H9 (cell line): Measurements from ENCODE around the gene TSPAN4. TPM values are rescaled to one million over a fixed set of nuclear protein-coding genes. Genes with fewer than 3 reads are reported as not detected.

ENCODE experiments used
- DNase-seq: peaks from one replicate; pipeline ENCODE4 v3.0.0-alpha.2; 2017
- H2AFZ ChIP-seq: one replicate; pipeline ENCODE4 v1.6.1; 2013; ENCODE audit warnings: mild to moderate bottlenecking, low read length, control low read depth, moderate library complexity
- H2AK5ac ChIP-seq: 2 replicates; pipeline ENCODE4 v1.6.1; 2013; ENCODE audit warnings: low read length, control low read depth, mixed read lengths; ENCODE audit not compliant: insufficient read length
- H2BK120ac ChIP-seq: one replicate; pipeline ENCODE4 v1.6.1; 2013; ENCODE audit warnings: low read depth, mild to moderate bottlenecking, low read length, control low read depth, inconsistent platforms; ENCODE audit not compliant: poor library complexity, severe bottlenecking
- H2BK12ac ChIP-seq: 2 replicates; pipeline ENCODE4 v1.6.1; 2013; ENCODE audit warnings: low read length, control low read depth, mixed read lengths, low read depth; ENCODE audit not compliant: insufficient read length
- H2BK15ac ChIP-seq: 2 replicates; pipeline ENCODE4 v1.6.1; 2013; ENCODE audit warnings: low read depth, low read length, control low read depth
- H2BK20ac ChIP-seq: one replicate; pipeline ENCODE4 v1.6.1; 2013; ENCODE audit warnings: low read depth, mild to moderate bottlenecking, low read length, control low read depth, inconsistent platforms; ENCODE audit not compliant: poor library complexity, severe bottlenecking
- H2BK5ac ChIP-seq: 2 replicates; pipeline ENCODE4 v1.6.1; 2013; ENCODE audit warnings: low read length, control low read depth, mixed read lengths; ENCODE audit not compliant: insufficient read length
- H3K14ac ChIP-seq: 2 replicates; pipeline ENCODE4 v1.6.1; 2013; ENCODE audit warnings: low read length, control low read depth; ENCODE audit not compliant: insufficient read depth
- H3K18ac ChIP-seq: 2 replicates; pipeline ENCODE4 v1.6.1; 2013; ENCODE audit warnings: low read depth, mild to moderate bottlenecking, mixed read lengths, low read length, control low read depth; ENCODE audit not compliant: insufficient read length
- H3K23ac ChIP-seq: 2 replicates; pipeline ENCODE4 v1.6.1; 2013; ENCODE audit warnings: low read length, control low read depth, mixed read lengths, low read depth; ENCODE audit not compliant: insufficient read length
- H3K23me2 ChIP-seq: 2 replicates; pipeline ENCODE4 v1.6.1; 2013; ENCODE audit warnings: low read depth, mild to moderate bottlenecking, mixed read lengths, low read length, control low read depth; ENCODE audit not compliant: insufficient read length, poor library complexity, severe bottlenecking
- H3K27ac ChIP-seq: 2 replicates; pipeline ENCODE4 v1.5.1; 2013; ENCODE audit warnings: low read length, control low read depth, mixed read lengths, low read depth; ENCODE audit not compliant: insufficient read length
- H3K27me3 ChIP-seq: 2 replicates; pipeline ENCODE4 v1.6.1; 2013; ENCODE audit warnings: low read length, control low read depth, inconsistent platforms; ENCODE audit not compliant: insufficient read depth
- H3K4ac ChIP-seq: 2 replicates; pipeline ENCODE4 v1.6.1; 2013; ENCODE audit warnings: low read depth, mild to moderate bottlenecking, control low read depth, inconsistent platforms, low read length, moderate library complexity
- H3K4me1 ChIP-seq: 2 replicates; pipeline ENCODE4 v1.6.1; 2013; ENCODE audit warnings: low read length, control low read depth, inconsistent platforms; ENCODE audit not compliant: insufficient read depth
- H3K4me2 ChIP-seq: 2 replicates; pipeline ENCODE4 v1.6.1; 2013; ENCODE audit warnings: low read length, control low read depth, mixed read lengths; ENCODE audit not compliant: insufficient read length, insufficient read depth
- H3K56ac ChIP-seq: 2 replicates; pipeline ENCODE4 v1.6.1; 2013; ENCODE audit warnings: low read depth, mild to moderate bottlenecking, mixed read lengths, low read length, control low read depth; ENCODE audit not compliant: insufficient read length
- H3K79me1 ChIP-seq: 2 replicates; pipeline ENCODE4 v1.6.1; 2013; ENCODE audit warnings: low read depth, mild to moderate bottlenecking, moderate library complexity, low read length, control low read depth, inconsistent platforms; ENCODE audit not compliant: insufficient read depth, poor library complexity, severe bottlenecking
- H3K79me2 ChIP-seq: 2 replicates; pipeline ENCODE4 v1.6.1; 2013; ENCODE audit warnings: low read length, control low read depth, inconsistent platforms; ENCODE audit not compliant: insufficient read depth
- H3K9ac ChIP-seq: 2 replicates; pipeline ENCODE4 v1.6.1; 2013; ENCODE audit warnings: low read length, control low read depth, mixed read lengths; ENCODE audit not compliant: insufficient read length; ENCODE audit errors: extremely low read depth
- H3K9me3 ChIP-seq: one replicate; pipeline ENCODE4 v1.6.1; 2013; ENCODE audit warnings: low read depth, low read length, inconsistent platforms; ENCODE audit not compliant: control insufficient read depth
- H3T11ph ChIP-seq: one replicate; pipeline ENCODE4 v1.6.1; 2013; ENCODE audit warnings: mild to moderate bottlenecking, low read length, control low read depth, inconsistent platforms
- H4K20me1 ChIP-seq: one replicate; pipeline ENCODE4 v1.6.1; 2013; ENCODE audit not compliant: control insufficient read depth, insufficient read length, insufficient read depth
- H4K5ac ChIP-seq: 2 replicates; pipeline ENCODE4 v1.6.1; 2013; ENCODE audit warnings: low read depth, mild to moderate bottlenecking, mixed read lengths, low read length, control low read depth; ENCODE audit not compliant: insufficient read length
- H4K8ac ChIP-seq: replicated peaks from 2 replicates; pipeline ENCODE4 v1.6.1; 2013; ENCODE audit warnings: low read length, control low read depth, mixed read lengths, low read depth; ENCODE audit not compliant: insufficient read length
- H4K91ac ChIP-seq: 2 replicates; pipeline ENCODE4 v1.6.1; 2013; ENCODE audit warnings: low read depth, mild to moderate bottlenecking, moderate library complexity, mixed read lengths, low read length, control low read depth; ENCODE audit not compliant: insufficient read length
- H3K27ac Mint-ChIP-seq, 3 experiments: 2 replicates in 2 of 3; 3 replicates in 1 of 3; pipeline ENCODE4 v1.8.0; 2020 to 2021; ENCODE audit warnings: mixed read lengths in 3 of 3, mild to moderate bottlenecking in 1 of 3, moderate library complexity in 1 of 3
- H3K27me3 Mint-ChIP-seq: 2 replicates; pipeline ENCODE4 v1.8.0; 2021; ENCODE audit warnings: low read depth, mild to moderate bottlenecking, moderate library complexity, mixed read lengths
- H3K36me3 Mint-ChIP-seq, 3 experiments: 2 replicates in 2 of 3; 3 replicates in 1 of 3; pipeline ENCODE4 v1.8.0; 2020 to 2021; ENCODE audit warnings: low read depth in 3 of 3, mixed read lengths in 3 of 3; ENCODE audit not compliant: insufficient read depth in 1 of 3
- H3K4me1 Mint-ChIP-seq, 2 experiments: 2 replicates each; pipeline ENCODE4 v1.8.0; 2020; ENCODE audit warnings: mixed read lengths in 2 of 2
- H3K4me3 Mint-ChIP-seq, 2 experiments: 2 replicates in 1 of 2; 3 replicates in 1 of 2; pipeline ENCODE4 v1.8.0; 2020 to 2021; ENCODE audit warnings: mild to moderate bottlenecking in 2 of 2, mixed read lengths in 2 of 2, moderate library complexity in 1 of 2
- H3K9me3 Mint-ChIP-seq, 2 experiments: 2 replicates in 1 of 2; 3 replicates in 1 of 2; pipeline ENCODE4 v1.8.0; 2020; ENCODE audit warnings: mild to moderate bottlenecking in 2 of 2, mixed read lengths in 2 of 2, moderate library complexity in 1 of 2
- CTCF ChIP-seq: fragments of 200-600 bp; sonication (generic); conservative IDR thresholded peaks from 3 replicates; pipeline ENCODE4 v1.8.0; 2021; ENCODE audit warnings: antibody characterized with exemption, mild to moderate bottlenecking
- WGBS: extraction: QIAGEN DNeasy Blood & Tissue Kit; methylation state at CpG from one replicate; pipeline ENCODE4 v1.1.7; 2013; ENCODE audit warnings: missing lambda C conversion rate, low lambda C conversion rate, mixed read lengths; ENCODE audit not compliant: insufficient read length; ENCODE audit errors: extremely low coverage; 5-methylcytosine and 5-hydroxymethylcytosine counted together
- total RNA-seq: library from RNA; stranded (reverse); gene quantifications from 2 replicates; pipeline ENCODE4 v1.2.1, GENCODE V29; 2021

Gene TSPAN4
- total RNA-seq, 1 experiment from 2014 or later, result 64.6 TPM

- Histone ChIP-seq H4K20me1 (no peaks in the 10 kb centered on the region), H2AFZ (no peak overlapping the region), H2AK5ac (no peak overlapping the region), H3K14ac (no peak overlapping the region; the same call in 1 of the 2 replicates), H4K5ac (no peak overlapping the region), H3K9ac (no peak overlapping the region), H4K91ac (no peak overlapping the region), H4K8ac (no peak overlapping the region), H3K23ac (no peak overlapping the region), H3K79me2 (no peaks in the 10 kb centered on the region), H2BK5ac (no peak overlapping the region), H3K4ac (no peak overlapping the region), H3K4me1 (no peaks in the 10 kb centered on the region; the same call in 1 of the 2 replicates), H2BK12ac (no peak overlapping the region), H3K18ac (no peak overlapping the region), H3K27ac (no peak overlapping the region), H3K27me3 (peaks cover 9% of the 10 kb centered on the region; the same call in 1 of the 2 replicates), H3K23me2 (peaks cover 18% of the 10 kb centered on the region), H3T11ph (no peak overlapping the region), H2BK20ac (no peak overlapping the region), H3K4me2 (no peak overlapping the region), H3K9me3 (no peaks in the 10 kb centered on the region), H3K56ac (no peak overlapping the region), H3K79me1 (no peaks in the 10 kb centered on the region), H2BK120ac (no peak overlapping the region), H2BK15ac (no peak overlapping the region)
- Mint-ChIP-seq H3K27me3 (peaks cover 18% of the 10 kb centered on the region), H3K36me3 (peaks cover 10 to 38% (median 28%) of the 10 kb centered on the region in 3 experiments; a peak in 6 of 7 replicates), H3K4me3 (peak overlapping the region; percentile 65 to 79; a peak in 4 of 5 replicates), H3K9me3 (no peaks in the 10 kb centered on the region), H3K4me1 (peaks cover 15 to 32% of the 10 kb centered on the region in 2 experiments), H3K27ac (no peak overlapping the region)
- no CpG with 5 or more reads among the region's 31 CpGs for WGBS
- TF ChIP-seq CTCF, result no peak
- peak; percentile 61 for DNase-seq
These were observed 8.0 kb upstream of the TSPAN4 start for GRCh38 chr11:834371-835316.
